ENCODE results near the gene PHACTR1. TPM values are rescaled to one million over a fixed set of nuclear protein-coding genes. Genes with fewer than 3 reads are reported as not detected.

The PHACTR1 gene
- total RNA-seq, 1 donor from 2014 or later: 28.1 TPM

- FAIRE-seq: no peak
- no peak for DNase-seq (ENCODE audit: low spot score in 2 of 2)
These were observed 449.1 kb downstream of the PHACTR1 start for GRCh38 chr6:13165502-13166172.

- DNase-seq (ENCODE audit: low spot score in 2 of 2) (no peak), FAIRE-seq (no peak)
These were observed 449.7 kb downstream of the PHACTR1 start for GRCh38 chr6:13166269-13166668.

GRCh38 chr6:13166916-13167315, 450.3 kb downstream of the PHACTR1 start:
- FAIRE-seq (no peak), DNase-seq (ENCODE audit: low spot score in 2 of 2) (no peak)

GRCh38 chr6:13172291-13172690, 455.7 kb downstream of the PHACTR1 start:
- FAIRE-seq (no peak), DNase-seq (ENCODE audit: low spot score in 2 of 2) (no peak)

GRCh38 chr6:13175087-13175486, 458.5 kb downstream of the PHACTR1 start:
- no peak for DNase-seq (ENCODE audit: low spot score in 2 of 2)
- no peak for FAIRE-seq

GRCh38 chr6:13175759-13176158, 459.2 kb downstream of the PHACTR1 start:
- DNase-seq (ENCODE audit: low spot score in 2 of 2): no peak
- no peak for FAIRE-seq

GRCh38 chr6:13177664-13178063, 461.1 kb downstream of the PHACTR1 start:
- FAIRE-seq (no peak), DNase-seq (ENCODE audit: low spot score in 2 of 2) (no peak)

- DNase-seq (ENCODE audit: low spot score in 2 of 2) (no peak), FAIRE-seq (no peak)
These were observed 461.5 kb downstream of the PHACTR1 start for GRCh38 chr6:13178107-13178506.

GRCh38 chr6:13180538-13180937, 464.0 kb downstream of the PHACTR1 start:
- no peak for FAIRE-seq
- DNase-seq (ENCODE audit: low spot score in 2 of 2): no peak

- FAIRE-seq (no peak), DNase-seq (ENCODE audit: low spot score in 2 of 2) (no peak)
These were observed 464.8 kb downstream of the PHACTR1 start for GRCh38 chr6:13181393-13181792.

- FAIRE-seq (no peak), DNase-seq (ENCODE audit: low spot score in 2 of 2) (no peak)
These were observed 467.0 kb downstream of the PHACTR1 start for GRCh38 chr6:13183415-13184088.

GRCh38 chr6:13184089-13184468, 467.5 kb downstream of the PHACTR1 start:
- no peak for DNase-seq (ENCODE audit: low spot score in 2 of 2)
- FAIRE-seq: no peak

GRCh38 chr6:13184547-13184946, 468.0 kb downstream of the PHACTR1 start:
- FAIRE-seq: no peak
- no peak for DNase-seq (ENCODE audit: low spot score in 2 of 2)

- FAIRE-seq (no peak), DNase-seq (ENCODE audit: low spot score in 2 of 2) (no peak)
These were observed 470.3 kb downstream of the PHACTR1 start for GRCh38 chr6:13186861-13187260.

- FAIRE-seq (no peak), DNase-seq (ENCODE audit: low spot score in 2 of 2) (no peak)
These were observed 471.1 kb downstream of the PHACTR1 start for GRCh38 chr6:13187692-13188091.

GRCh38 chr6:13188306-13188705, 471.7 kb downstream of the PHACTR1 start:
- DNase-seq (ENCODE audit: low spot score in 2 of 2): no peak
- FAIRE-seq: no peak

GRCh38 chr6:13189710-13190109, 473.1 kb downstream of the PHACTR1 start:
- DNase-seq (ENCODE audit: low spot score in 2 of 2) (no peak), FAIRE-seq (no peak)

GRCh38 chr6:13190376-13190775, 473.8 kb downstream of the PHACTR1 start:
- DNase-seq (ENCODE audit: low spot score in 2 of 2) (no peak), FAIRE-seq (no peak)

- no peak for FAIRE-seq
- DNase-seq (ENCODE audit: low spot score in 2 of 2): no peak
These were observed 474.9 kb downstream of the PHACTR1 start for GRCh38 chr6:13191461-13191860.

GRCh38 chr6:13194852-13195251, 478.3 kb downstream of the PHACTR1 start:
- FAIRE-seq (no peak), DNase-seq (ENCODE audit: low spot score in 2 of 2) (peak; percentile 47 to 54)

- FAIRE-seq (no peak), DNase-seq (ENCODE audit: low spot score in 2 of 2) (no peak)
These were observed 479.2 kb downstream of the PHACTR1 start for GRCh38 chr6:13195803-13196202.

- DNase-seq (ENCODE audit: low spot score in 2 of 2): no peak
- FAIRE-seq: no peak
These were observed 481.6 kb downstream of the PHACTR1 start for GRCh38 chr6:13198168-13198567.
